Right atrium auricular region (tissue), 2 donors: Measurements from ENCODE around the gene ADARB1. TPM values are rescaled to one million over a fixed set of nuclear protein-coding genes. Genes with fewer than 3 reads are reported as not detected.

ENCODE experiments used
- DNase-seq: peaks from one replicate; pipeline ENCODE4 v3.0.0-alpha.2; 2019; ENCODE audit warnings: low spot score
- H3K27ac ChIP-seq, 2 donors: fragments of 200-600 bp; sonication (generic); 1 replicate in 1 of 2; 2 replicates in 1 of 2; pipeline ENCODE4 v1.5.1; 2016 to 2019
- H3K27me3 ChIP-seq, 2 donors: fragments of 200-600 bp; sonication (generic); one replicate each; pipeline versions ENCODE4 v1.5.1 to v1.6.0; 2017 to 2019
- H3K36me3 ChIP-seq: fragments of 200-600 bp; sonication (generic); one replicate; pipeline ENCODE4 v1.5.1; 2016
- H3K4me1 ChIP-seq, 2 donors: fragments of 200-600 bp; sonication (generic); one replicate each; pipeline versions ENCODE4 v1.5.1 to v1.6.0; 2017 to 2019
- H3K4me3 ChIP-seq, 2 donors: fragments of 200-600 bp; sonication (generic); 1 replicate in 1 of 2; 2 replicates in 1 of 2; pipeline ENCODE4 v1.5.1; 2017 to 2019; ENCODE audit warnings: mild to moderate bottlenecking in 1 of 2, moderate library complexity in 1 of 2
- H3K9me3 ChIP-seq, 2 donors: fragments of 200-600 bp; sonication (generic); one replicate each; pipeline ENCODE4 v1.5.1; 2019
- CTCF ChIP-seq, 2 donors: fragments of 200-600 bp; sonication (generic); IDR thresholded peaks; one replicate each; pipeline ENCODE4 v1.5.1; 2019; ENCODE audit warnings: antibody characterized with exemption in 2 of 2
- total RNA-seq, 2 donors: library from RNA; depleted of rRNA; stranded (reverse); fragments of >200 nt; gene quantifications; one replicate each; pipeline ENCODE4 v1.1.0, GENCODE V29; 2016

ADARB1 gene
- total RNA-seq, 2 donors from 2014 or later, result 7.5 to 10.5 TPM

GRCh38 chr21:45248893-45249381 lies 174.6 kb downstream of the ADARB1 start:
- Histone ChIP-seq H3K4me1 (peaks cover 0 to 9% of the 10 kb centered on the region in 2 donors), H3K4me3 (peak overlapping the region; percentile 28 to 35), H3K9me3 (peaks cover 0 to 6% of the 10 kb centered on the region in 2 donors), H3K36me3 (no peaks in the 10 kb centered on the region), H3K27ac (no peak overlapping the region), H3K27me3 (no peaks in the 10 kb centered on the region)
- no peak for TF ChIP-seq CTCF (IDR thresholded peaks at IDR 0.05)
- DNase-seq, result peak; percentile 59

- Histone ChIP-seq H3K36me3 (no peaks in the 10 kb centered on the region), H3K27me3 (no peaks in the 10 kb centered on the region), H3K4me1 (peaks cover 0 to 9% of the 10 kb centered on the region in 2 donors), H3K4me3 (no peak overlapping the region), H3K9me3 (no peaks in the 10 kb centered on the region), H3K27ac (no peak overlapping the region)
- TF ChIP-seq CTCF (IDR thresholded peaks at IDR 0.05), result no peak
- DNase-seq, result no peak
Measured at GRCh38 chr21:45249626-45250025, 175.2 kb downstream of the ADARB1 start.

DNA sequence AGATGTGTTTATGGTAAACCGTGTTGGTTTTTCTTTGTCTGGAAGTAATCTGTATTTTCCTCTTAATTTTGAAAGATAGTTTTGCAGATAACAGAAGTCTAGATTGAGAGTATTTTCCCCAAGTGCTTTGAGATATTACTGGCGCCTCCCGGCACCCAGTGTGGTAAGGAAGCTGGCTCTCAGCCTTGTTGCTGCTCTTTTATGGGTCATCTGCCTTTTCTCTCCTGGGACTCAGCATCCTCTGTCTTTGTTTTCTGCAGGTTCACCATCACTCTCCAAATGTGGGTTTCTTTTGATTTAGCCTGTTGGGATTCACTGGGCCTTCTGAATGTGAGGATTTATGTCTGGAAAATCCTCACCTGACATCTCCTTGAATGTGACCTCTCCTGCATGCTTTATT lies 175.9 kb downstream of the ADARB1 start:
- H3K4me3 ChIP-seq, result no peak overlapping the region
- no peak for DNase-seq
- no peak overlapping the region for H3K27ac ChIP-seq
- H3K9me3 ChIP-seq, result no peaks in the 10 kb centered on the region
- H3K36me3 ChIP-seq, result no peaks in the 10 kb centered on the region
- H3K4me1 ChIP-seq, result peaks cover 0 to 9% of the 10 kb centered on the region in 2 donors
- no peaks in the 10 kb centered on the region for H3K27me3 ChIP-seq
- no peak for TF ChIP-seq CTCF (IDR thresholded peaks at IDR 0.05)

- DNase-seq, result no peak
- H3K36me3 ChIP-seq, result no peaks in the 10 kb centered on the region
- H3K9me3 ChIP-seq, result no peaks in the 10 kb centered on the region
- peaks cover 0 to 9% of the 10 kb centered on the region in 2 donors for H3K4me1 ChIP-seq
- no peaks in the 10 kb centered on the region for H3K27me3 ChIP-seq
- no peak overlapping the region for H3K27ac ChIP-seq
- TF ChIP-seq CTCF (IDR thresholded peaks at IDR 0.05), result no peak
- H3K4me3 ChIP-seq, result no peak overlapping the region
Measured at GRCh38 chr21:45250914-45251634, 176.7 kb downstream of the ADARB1 start.

GRCh38 chr21:45251635-45252447 lies 177.5 kb downstream of the ADARB1 start:
- no peak for TF ChIP-seq CTCF (IDR thresholded peaks at IDR 0.05)
- H3K9me3 ChIP-seq, result no peaks in the 10 kb centered on the region
- no peak for DNase-seq
- no peaks in the 10 kb centered on the region for H3K27me3 ChIP-seq
- H3K36me3 ChIP-seq, result no peaks in the 10 kb centered on the region
- H3K4me1 ChIP-seq, result peaks cover 0 to 14% of the 10 kb centered on the region in 2 donors
- H3K4me3 ChIP-seq, result no peak overlapping the region
- no peak overlapping the region for H3K27ac ChIP-seq
